ENCODE data around the gene TMPRSS11A.

DNA sequence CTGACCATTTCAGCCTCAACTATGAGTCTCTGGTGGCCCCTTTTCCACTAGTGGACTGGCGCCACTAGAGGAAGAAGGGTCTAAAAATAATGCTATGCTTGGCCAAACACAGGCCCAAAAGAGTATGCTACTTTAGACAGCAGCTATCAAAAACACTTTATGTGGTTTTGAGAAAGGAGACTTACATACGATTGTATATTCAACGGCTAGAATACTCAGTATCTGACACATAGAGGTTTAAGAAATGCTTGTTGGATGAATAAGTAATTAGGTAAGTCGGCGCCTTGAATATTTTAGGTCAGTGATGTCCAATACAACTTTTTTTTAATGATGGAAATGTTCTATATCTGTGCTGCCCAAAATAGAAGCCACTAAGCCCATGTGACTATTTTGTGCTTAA lies 25.7 kb upstream of the TMPRSS11A start:
- TF ChIP-seq POLR2A (IDR thresholded peaks at IDR 0.05), result no peak
- TF ChIP-seq, protein P1, sequence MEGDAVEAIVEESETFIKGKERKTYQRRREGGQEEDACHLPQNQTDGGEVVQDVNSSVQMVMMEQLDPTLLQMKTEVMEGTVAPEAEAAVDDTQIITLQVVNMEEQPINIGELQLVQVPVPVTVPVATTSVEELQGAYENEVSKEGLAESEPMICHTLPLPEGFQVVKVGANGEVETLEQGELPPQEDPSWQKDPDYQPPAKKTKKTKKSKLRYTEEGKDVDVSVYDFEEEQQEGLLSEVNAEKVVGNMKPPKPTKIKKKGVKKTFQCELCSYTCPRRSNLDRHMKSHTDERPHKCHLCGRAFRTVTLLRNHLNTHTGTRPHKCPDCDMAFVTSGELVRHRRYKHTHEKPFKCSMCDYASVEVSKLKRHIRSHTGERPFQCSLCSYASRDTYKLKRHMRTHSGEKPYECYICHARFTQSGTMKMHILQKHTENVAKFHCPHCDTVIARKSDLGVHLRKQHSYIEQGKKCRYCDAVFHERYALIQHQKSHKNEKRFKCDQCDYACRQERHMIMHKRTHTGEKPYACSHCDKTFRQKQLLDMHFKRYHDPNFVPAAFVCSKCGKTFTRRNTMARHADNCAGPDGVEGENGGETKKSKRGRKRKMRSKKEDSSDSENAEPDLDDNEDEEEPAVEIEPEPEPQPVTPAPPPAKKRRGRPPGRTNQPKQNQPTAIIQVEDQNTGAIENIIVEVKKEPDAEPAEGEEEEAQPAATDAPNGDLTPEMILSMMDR (IDR thresholded peaks at IDR 0.05), result no peak
